ENCODE data around the gene LYRM2. TPM values are rescaled to one million over a fixed set of nuclear protein-coding genes. Genes with fewer than 3 reads are reported as not detected.

Gene LYRM2
- total RNA-seq, 1 experiment from 2014 or later, result 36.8 TPM

DNA sequence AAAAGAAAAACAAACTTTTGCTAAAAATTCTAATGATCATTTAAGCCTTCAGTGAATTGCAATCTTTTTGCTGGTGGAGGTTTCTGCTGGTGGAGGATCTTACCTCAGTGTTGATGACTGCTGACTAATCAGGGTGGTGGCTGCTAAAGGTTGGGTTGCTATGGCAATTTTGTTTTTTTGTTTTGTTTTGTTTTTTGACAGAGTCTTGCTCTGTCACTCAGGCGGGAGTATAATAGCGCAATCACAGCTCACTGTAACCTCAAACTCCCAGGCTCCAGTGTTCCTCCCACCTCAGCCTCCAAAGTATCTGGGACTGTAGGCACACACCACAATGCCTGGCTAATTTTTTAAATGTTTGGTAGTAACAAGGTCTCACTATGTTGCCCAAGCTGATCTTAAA is 110.9 kb downstream of the LYRM2 start:
- Mint-ChIP-seq H3K27ac (ENCODE audit: unreplicated experiment) (no peak overlapping the region), H3K36me3 (ENCODE audit: insufficient read depth, unreplicated experiment) (no peaks in the 10 kb centered on the region), H3K9me3 (ENCODE audit: low read depth, unreplicated experiment) (no peaks in the 10 kb centered on the region), H3K4me3 (ENCODE audit: low read depth, unreplicated experiment) (no peak overlapping the region), H3K27me3 (ENCODE audit: unreplicated experiment) (no peaks in the 10 kb centered on the region), H3K4me1 (ENCODE audit: low read depth, unreplicated experiment) (no peaks in the 10 kb centered on the region)
- intact Hi-C loops (cut with micrococcal nuclease; ENCODE audit: unreplicated experiment), result no loop called here
- TF ChIP-seq, protein P1, sequence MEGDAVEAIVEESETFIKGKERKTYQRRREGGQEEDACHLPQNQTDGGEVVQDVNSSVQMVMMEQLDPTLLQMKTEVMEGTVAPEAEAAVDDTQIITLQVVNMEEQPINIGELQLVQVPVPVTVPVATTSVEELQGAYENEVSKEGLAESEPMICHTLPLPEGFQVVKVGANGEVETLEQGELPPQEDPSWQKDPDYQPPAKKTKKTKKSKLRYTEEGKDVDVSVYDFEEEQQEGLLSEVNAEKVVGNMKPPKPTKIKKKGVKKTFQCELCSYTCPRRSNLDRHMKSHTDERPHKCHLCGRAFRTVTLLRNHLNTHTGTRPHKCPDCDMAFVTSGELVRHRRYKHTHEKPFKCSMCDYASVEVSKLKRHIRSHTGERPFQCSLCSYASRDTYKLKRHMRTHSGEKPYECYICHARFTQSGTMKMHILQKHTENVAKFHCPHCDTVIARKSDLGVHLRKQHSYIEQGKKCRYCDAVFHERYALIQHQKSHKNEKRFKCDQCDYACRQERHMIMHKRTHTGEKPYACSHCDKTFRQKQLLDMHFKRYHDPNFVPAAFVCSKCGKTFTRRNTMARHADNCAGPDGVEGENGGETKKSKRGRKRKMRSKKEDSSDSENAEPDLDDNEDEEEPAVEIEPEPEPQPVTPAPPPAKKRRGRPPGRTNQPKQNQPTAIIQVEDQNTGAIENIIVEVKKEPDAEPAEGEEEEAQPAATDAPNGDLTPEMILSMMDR (IDR thresholded peaks at IDR 0.05; ENCODE audit: unreplicated experiment), result no peak
- BruUV-seq (replicated peaks), result no TSS peak
- CTCF ChIA-PET, result interaction anchor here (0.7 kb wide), 1 partner anchor 377 kb away, joined by 3 read pairs; no protein-coding TSS in a partner anchor
- no peak for DNase-seq

DNA sequence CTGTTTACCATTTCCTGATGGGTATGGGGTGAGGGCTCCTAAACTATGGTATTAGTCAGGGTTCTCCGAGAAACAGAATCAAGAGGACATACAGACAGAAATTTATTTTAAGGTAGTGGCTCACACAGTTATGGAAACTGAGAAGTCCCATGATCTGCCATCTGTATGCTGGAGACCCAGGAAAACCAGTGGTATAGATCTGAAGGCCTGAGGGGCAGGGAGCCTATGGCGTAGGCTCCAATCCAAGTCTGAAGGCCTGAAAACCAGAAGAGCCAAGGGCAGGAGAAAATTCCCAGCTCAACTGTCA is 112.0 kb downstream of the LYRM2 start:
- H3K27ac Mint-ChIP-seq (ENCODE audit: unreplicated experiment), result no peak overlapping the region

DNA sequence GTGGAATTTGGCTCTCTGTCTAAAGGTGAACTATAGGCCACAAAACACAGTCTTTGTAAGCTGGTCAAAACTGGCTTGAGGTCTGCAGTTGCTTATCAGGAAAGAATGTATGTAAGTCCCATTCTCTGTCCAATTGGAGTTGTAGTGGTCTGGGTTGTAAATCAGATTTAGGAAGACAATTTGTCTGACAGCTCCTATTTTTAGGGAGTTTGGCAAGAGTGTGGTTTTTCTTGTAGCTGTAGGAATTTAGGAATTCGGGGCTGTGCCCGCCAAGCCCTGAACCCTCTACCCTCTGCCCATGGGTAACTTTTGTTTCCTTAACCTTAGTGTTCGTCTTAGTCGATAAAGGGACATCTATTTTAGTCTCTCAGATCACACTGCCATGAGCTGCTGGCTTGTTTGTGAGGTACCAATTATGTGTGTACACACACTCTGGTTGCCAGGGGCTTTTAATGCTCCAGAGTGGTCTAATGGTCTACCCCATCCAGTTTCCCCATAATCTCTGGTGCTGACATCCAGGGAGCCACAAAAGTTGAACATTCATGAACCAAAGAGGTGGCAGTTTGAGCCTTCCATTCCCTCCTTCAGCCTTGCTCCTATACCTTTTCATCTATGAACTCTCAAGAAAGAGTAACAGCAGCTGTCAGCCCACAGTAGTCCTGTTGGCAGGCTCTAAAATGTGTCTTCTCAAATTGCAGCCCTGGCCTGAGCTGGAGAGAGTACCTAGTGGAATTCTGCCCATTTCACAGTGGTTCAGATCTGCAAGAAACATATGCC is 112.6 kb downstream of the LYRM2 start:
- H3K9me3 Mint-ChIP-seq (ENCODE audit: low read depth, unreplicated experiment), result no peaks in the 10 kb centered on the region
- BruUV-seq (replicated peaks), result no TSS peak
- no peak overlapping the region for H3K4me3 Mint-ChIP-seq (ENCODE audit: low read depth, unreplicated experiment)
- CTCF ChIA-PET, result no interaction called here
- DNase-seq, result no peak
- intact Hi-C loops (cut with micrococcal nuclease; ENCODE audit: unreplicated experiment), result no loop called here
- TF ChIP-seq, protein P1 (IDR thresholded peaks at IDR 0.05; ENCODE audit: unreplicated experiment), result no peak
- H3K4me1 Mint-ChIP-seq (ENCODE audit: low read depth, unreplicated experiment), result no peaks in the 10 kb centered on the region
- H3K36me3 Mint-ChIP-seq (ENCODE audit: insufficient read depth, unreplicated experiment), result no peaks in the 10 kb centered on the region
- H3K27ac Mint-ChIP-seq (ENCODE audit: unreplicated experiment), result no peak overlapping the region
- no peaks in the 10 kb centered on the region for H3K27me3 Mint-ChIP-seq (ENCODE audit: unreplicated experiment)

More for the DNA sequence above, 112.0 kb downstream of the LYRM2 start:
- Mint-ChIP-seq H3K4me1 (ENCODE audit: low read depth, unreplicated experiment) (no peaks in the 10 kb centered on the region), H3K36me3 (ENCODE audit: insufficient read depth, unreplicated experiment) (no peaks in the 10 kb centered on the region), H3K27me3 (ENCODE audit: unreplicated experiment) (no peaks in the 10 kb centered on the region), H3K4me3 (ENCODE audit: low read depth, unreplicated experiment) (no peak overlapping the region), H3K9me3 (ENCODE audit: low read depth, unreplicated experiment) (no peaks in the 10 kb centered on the region)
- DNase-seq, result no peak
- TF ChIP-seq, protein P1 (IDR thresholded peaks at IDR 0.05; ENCODE audit: unreplicated experiment), result no peak
- intact Hi-C loops (cut with micrococcal nuclease; ENCODE audit: unreplicated experiment), result no loop called here
- no TSS peak for BruUV-seq (replicated peaks)
- CTCF ChIA-PET, result interaction anchor here (0.6 kb wide), 1 partner anchor 277 kb away, joined by 5 read pairs; no protein-coding TSS in a partner anchor

DNA sequence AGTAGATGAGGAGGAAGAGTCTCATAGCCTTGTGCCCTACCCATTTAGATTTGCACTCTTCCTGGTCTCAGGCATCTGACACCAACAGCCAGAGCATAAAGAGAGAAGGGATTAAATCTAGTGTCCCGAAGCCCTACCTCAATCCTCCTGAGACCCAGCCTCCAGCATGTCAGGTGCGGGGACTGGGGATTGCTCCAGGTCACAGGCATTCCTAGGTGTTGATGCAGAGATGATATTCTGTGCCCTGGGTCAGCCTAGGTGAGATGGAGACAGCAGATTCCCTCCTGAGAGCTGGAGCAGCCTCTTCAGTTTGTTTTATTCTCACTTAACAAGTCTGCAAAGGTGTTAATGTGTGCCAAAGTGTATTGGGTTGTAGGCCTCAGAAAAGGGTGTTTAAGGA is 115.8 kb downstream of the LYRM2 start:
- Mint-ChIP-seq H3K27me3 (ENCODE audit: unreplicated experiment) (no peaks in the 10 kb centered on the region), H3K4me1 (ENCODE audit: low read depth, unreplicated experiment) (no peaks in the 10 kb centered on the region), H3K27ac (ENCODE audit: unreplicated experiment) (no peak overlapping the region), H3K36me3 (ENCODE audit: insufficient read depth, unreplicated experiment) (no peaks in the 10 kb centered on the region), H3K4me3 (ENCODE audit: low read depth, unreplicated experiment) (no peak overlapping the region), H3K9me3 (ENCODE audit: low read depth, unreplicated experiment) (no peaks in the 10 kb centered on the region)
- TF ChIP-seq, protein P1 (IDR thresholded peaks at IDR 0.05; ENCODE audit: unreplicated experiment), result no peak
- DNase-seq, result no peak
- no TSS peak for BruUV-seq (replicated peaks)
- intact Hi-C loops (cut with micrococcal nuclease; ENCODE audit: unreplicated experiment), result no loop called here
- CTCF ChIA-PET, result no interaction called here

All from Calu3 (cell line).